Pons (tissue), 1 donor: ENCODE measurements around the gene MMADHC.
"Not testable (repeated sequence)": the region's sequence is repeated elsewhere in the genome, so short reads cannot be mapped to it uniquely, and the experiment has no call there.

ENCODE experiments used
- DNase-seq: peaks from one replicate; pipeline ENCODE4 v3.0.0-alpha.2; 2016; ENCODE audit warnings: low spot score

MMADHC gene

GRCh38 chr2:149595056-149595963 is 7.7 kb upstream of the MMADHC start:
- no peak for DNase-seq

- DNase-seq, result no peak
Measured at GRCh38 chr2:149594411-149594810, 6.8 kb upstream of the MMADHC start.

- no peak for DNase-seq
Measured at GRCh38 chr2:149587950-149588487, 444 bp upstream of the MMADHC start.

- no peak for DNase-seq
Measured at GRCh38 chr2:149586898-149587219, 716 bp downstream of the MMADHC start.

- no peak for DNase-seq
Measured at GRCh38 chr2:149586063-149586462, 1.5 kb downstream of the MMADHC start.

GRCh38 chr2:149585166-149585885 is 2.2 kb downstream of the MMADHC start:
- no peak for DNase-seq

- no peak for DNase-seq
Measured at GRCh38 chr2:149579972-149580882, 7.3 kb downstream of the MMADHC start.

GRCh38 chr2:149577269-149577668 is 10.3 kb downstream of the MMADHC start:
- DNase-seq, result no peak

GRCh38 chr2:149575752-149576151 is 11.8 kb downstream of the MMADHC start:
- DNase-seq, result no peak

- DNase-seq, result no peak
Measured at GRCh38 chr2:149575277-149575676, 12.3 kb downstream of the MMADHC start.

- DNase-seq, result no peak
Measured at GRCh38 chr2:149573760-149574159, 13.8 kb downstream of the MMADHC start.

GRCh38 chr2:149572102-149572953 is 15.2 kb downstream of the MMADHC start:
- DNase-seq, result no peak

- no peak for DNase-seq
Measured at GRCh38 chr2:149568138-149568537, 19.4 kb downstream of the MMADHC start.

GRCh38 chr2:149566652-149567051 is 20.9 kb downstream of the MMADHC start:
- DNase-seq, result no peak

GRCh38 chr2:149565625-149566024 is 21.9 kb downstream of the MMADHC start:
- not testable (repeated sequence) for DNase-seq

- no peak for DNase-seq
Measured at GRCh38 chr2:149564983-149565382, 22.6 kb downstream of the MMADHC start.

- no peak for DNase-seq
Measured at GRCh38 chr2:149564097-149564496, 23.5 kb downstream of the MMADHC start.

GRCh38 chr2:149562324-149562723 is 25.3 kb downstream of the MMADHC start:
- no peak for DNase-seq

- peak; percentile 44 for DNase-seq
Measured at GRCh38 chr2:149561309-149561926, 26.2 kb downstream of the MMADHC start.

GRCh38 chr2:149559341-149560068 is 28.1 kb downstream of the MMADHC start:
- DNase-seq, result no peak
